Activated T-helper 9 cell treated with anti-CD3 and anti-CD28 coated beads, Interleukin-2, amount 50 U/mL, for 16 hours (primary cell): ENCODE data around the gene C3orf22.

Source experiments
- DNase-seq: peaks from one replicate; pipeline ENCODE4 v3.0.0-alpha.2; 2020; ENCODE audit warnings: low read depth

The C3orf22 gene

DNA sequence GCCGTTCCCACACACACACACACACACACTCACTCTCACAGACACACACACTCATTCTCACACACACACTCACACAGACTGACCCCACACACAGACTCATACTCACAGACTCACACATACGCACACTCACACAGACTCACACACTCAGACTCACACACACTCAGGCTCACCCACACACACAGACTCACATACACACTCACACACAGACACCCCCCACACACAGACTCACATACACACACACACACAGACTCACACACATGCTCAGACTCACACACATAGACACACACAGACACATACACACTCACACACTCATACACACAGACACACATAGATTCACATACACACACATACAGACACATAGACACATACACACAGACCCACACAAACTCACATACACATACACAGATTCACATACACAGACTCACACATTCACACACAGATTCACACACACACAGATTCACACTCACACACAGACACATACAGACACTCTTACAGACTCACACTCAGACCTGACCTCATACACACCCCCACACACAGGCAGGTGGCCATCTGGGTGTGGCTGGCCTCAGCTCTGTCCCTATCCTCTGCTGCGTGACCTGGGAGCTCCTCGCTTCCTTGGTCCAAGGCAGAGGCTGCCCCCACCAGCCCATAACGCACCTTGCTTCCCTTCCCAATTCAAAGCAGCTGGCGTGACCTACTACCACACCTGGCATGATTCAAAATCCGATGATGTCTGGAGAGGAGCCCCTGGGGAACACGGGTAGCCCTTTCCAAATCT is 1.9 kb downstream of the C3orf22 start:
- DNase-seq, result no peak

- no peak for DNase-seq
Observed at GRCh38 chr3:126555795-126556636, 2.7 kb downstream of the C3orf22 start.

DNA sequence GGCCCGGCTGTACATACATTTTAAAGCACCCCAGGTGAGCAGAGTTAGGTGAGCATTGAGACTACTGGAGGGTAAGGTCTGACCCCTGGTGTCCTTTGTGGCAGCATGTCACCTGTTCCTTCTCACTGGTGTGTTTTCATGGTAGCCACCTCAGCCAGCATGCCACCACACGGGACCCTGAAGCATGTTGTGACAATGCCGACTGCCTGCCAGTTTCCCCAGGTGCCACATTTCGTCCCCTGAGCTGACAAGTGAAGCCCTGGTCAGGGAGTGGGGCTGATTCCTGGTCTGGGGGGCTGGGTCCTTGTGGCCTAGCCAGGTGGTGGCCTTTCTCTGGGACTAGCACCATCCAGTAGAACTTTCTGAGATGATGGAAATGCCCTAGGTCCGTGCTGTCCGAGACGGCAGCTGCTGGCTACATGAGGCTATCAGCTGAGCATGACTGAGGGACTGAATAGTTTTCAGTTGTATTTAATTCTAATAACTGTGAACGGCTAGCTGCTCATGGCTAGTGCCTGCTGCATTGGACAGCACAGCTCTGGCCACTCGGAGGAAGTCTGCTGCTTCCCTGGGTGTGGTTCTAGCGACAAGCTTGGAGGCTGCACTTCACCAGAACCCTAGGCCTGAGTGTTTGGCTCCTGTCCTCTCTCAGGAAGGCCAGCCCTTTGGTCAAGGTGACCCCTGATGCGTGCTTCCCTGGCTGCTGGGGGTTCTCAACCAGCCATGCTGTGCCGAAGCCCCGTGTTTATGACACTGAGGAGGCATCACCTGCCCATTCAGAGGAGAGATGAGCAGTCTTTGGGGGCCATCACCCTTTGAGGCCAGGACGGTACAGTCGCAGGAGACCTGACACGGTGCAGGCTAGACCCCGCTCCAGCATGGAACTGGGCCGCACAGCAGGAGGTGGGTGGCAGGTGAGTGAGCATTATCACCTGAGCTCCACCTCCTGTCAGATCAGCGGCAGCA is 3.9 kb downstream of the C3orf22 start:
- no peak for DNase-seq

DNA sequence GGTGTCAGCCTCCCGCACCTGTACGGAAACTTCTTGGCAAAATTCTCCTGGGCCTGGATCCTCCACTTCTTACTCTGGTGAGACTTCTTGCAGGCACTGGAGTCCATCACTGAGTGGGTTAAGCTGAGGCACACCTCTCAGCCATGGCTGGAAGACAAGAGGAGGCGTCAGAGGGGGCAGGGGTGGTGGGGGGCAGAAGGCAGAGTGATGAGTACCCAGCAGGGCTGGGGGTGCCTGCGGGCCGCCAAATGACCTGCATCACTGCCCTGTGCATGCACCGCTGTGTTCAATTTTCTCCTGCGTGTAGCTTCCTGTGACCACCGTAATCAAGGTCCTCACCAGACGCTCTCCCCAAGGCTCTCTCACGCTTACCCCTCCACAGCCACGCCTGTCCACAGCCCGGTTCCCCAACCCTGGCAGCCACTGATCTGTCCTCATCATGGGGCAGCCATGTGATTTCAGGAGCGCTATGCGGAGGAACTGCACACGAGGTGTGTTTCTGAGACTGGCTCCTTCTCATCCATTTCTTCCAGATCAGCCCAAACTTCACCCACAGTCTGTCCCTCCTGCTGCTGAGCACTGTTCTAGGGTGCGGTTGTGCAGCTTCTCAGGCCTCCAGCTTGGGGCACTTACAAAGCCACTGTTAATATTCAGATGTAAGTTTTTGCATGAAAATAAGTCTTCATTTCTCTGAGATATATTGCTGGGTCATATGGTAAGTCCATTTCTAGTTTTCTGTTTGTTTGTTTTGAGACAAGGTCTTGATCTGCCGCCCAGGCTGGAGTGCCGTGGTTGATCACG is 5.2 kb downstream of the C3orf22 start:
- DNase-seq, result no peak

- DNase-seq, result no peak
Observed at GRCh38 chr3:126552688-126553283, 5.9 kb downstream of the C3orf22 start.

DNA sequence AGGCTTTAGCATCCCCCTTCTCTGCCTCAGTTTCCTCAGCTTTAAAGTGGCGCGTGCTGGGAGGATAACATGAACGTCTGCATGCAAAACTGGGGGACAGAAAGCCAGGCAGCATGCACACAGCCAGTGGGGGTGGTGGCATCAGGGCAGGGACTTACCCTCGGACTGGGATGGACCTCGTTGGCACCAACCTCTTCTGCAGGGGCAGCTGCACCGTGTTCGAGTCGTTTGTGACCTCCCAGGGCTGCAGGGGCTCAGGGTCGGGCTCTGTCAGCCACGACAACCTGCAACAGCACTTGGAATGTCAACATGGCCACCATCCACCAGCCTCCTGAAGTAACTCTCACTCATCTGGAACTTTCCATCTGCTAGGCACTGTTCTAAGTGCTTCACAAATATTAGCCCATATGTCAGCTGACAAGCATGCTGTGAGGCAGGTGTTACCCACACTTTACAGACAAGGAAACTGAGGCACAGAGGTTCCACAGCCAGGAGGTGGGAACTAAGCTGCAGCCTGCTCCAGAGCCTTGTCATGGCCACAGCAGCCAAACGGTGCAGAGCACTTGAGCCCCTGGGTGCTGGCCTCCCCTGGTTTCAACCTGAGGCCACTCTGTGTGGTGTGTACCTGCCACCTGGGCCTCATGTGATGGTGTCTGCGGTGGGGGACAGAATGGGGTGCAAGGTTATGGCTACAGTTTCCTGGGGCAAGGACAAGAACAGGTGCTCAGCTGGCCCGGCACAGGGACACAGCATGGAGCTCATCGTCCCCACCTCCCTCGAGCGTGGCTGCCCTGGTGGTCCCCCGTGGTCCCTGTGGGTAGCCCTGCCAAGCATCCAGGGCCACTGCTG is 6.7 kb downstream of the C3orf22 start:
- DNase-seq, result no peak

DNA sequence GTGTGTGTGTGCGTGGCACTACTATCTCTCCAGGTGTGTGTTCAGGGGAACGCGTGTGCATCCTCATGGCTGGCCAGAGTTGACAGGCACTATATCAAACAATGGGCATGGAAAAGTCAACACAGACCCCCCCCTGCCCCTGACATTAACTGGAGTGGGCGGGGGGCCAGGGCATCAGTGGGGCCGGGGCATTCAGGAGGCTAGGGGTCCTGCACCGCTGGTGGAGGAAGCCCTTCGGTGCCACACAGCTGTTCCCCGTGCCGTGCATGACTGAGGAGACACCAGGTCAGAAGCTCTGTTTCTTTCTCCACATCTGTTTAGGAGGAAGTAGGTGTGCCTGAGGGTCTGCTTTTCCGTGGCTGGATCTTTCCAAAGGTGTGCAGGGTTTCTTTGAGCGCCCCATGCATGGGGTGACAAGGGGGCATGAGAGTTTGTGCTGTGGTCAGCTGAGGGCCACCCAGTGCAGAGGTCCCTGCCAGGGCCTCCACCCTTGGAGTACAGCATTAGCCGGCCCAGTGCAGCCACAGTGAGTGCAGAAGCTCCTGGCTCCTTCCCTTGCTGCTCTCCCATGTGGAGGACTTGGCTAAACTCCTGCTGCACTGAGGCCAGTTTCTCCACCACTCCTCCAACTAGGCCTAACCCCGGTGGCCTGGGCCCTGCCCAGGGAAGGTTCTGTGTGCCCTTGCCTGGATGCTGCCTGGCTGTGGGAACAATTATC is 7.5 kb downstream of the C3orf22 start:
- DNase-seq, result no peak

DNA sequence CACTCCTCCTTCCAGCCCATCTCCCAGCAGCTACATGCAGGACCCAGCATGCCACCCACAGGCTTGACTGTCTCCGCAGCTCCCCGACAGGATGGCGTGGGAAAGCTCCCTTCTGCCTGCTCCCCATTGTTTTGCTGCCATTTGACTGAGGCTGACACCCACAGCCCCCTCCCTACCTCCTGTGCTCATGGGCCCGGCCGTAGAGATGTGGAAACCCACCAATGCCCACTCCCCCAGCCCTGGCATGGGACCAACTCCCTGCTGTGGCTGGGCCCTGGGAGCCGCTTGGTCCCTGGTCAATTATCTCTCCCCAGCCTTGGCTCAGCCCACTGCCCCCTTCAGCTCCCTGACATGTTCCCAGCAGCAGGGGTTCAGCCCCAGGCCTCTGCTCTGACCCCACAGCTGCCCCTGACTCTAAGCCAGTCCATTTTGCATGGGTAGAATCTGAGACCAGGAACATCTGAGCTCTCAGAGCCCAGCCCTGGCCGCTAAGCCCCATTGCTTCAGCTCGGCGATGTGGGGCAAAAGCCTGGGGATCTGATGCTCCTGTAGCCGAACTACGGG is 8.2 kb downstream of the C3orf22 start:
- DNase-seq, result no peak

- no peak for DNase-seq
Observed at GRCh38 chr3:126549861-126550487, 8.8 kb downstream of the C3orf22 start.

DNA sequence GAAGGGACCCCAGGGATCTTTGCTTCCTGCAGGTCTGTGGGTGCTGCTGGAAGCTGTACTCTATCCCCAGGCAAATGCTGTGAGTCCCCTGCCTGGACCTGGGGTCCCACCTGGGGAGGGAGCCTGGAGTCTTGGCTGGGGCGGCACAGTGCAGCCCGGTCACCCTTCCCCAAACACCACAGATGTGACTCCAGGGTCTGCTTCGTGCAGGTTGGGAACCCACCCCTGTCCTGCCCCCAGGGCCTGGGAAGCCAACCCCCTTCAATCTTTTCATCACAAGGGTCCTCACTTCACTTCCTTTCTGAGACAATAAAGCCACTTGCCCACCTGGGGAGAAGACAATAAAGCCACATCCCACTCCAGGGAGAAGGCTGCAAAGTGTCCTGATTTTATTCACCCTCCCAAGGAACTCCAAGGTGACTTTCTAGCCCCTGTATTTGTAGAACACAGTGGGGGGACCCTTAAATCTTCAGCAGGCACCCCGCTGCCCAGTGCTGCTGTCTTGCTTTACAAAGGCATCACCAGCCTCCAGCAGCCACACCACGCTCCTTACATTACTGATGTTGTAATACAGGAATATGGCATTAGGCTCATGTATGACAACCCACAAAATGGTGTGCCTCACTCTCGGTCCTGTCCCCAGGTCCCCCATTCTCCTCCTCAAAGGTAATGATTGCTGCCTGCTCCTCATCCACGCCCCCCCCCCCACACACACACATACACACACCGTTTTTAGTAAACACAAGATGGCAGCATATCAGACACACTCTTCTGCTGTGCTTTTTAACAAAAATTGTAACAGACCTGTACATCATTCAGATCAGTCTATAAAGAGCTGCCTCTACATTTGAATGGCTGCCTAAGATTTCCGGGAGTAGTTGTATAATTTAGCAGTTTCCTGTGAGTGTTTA is 9.9 kb downstream of the C3orf22 start:
- DNase-seq, result no peak

- no peak for DNase-seq
Observed at GRCh38 chr3:126547721-126548120, 11.0 kb downstream of the C3orf22 start.

GRCh38 chr3:126546549-126547239 is 12.0 kb downstream of the C3orf22 start:
- no peak for DNase-seq

GRCh38 chr3:126546013-126546412 is 12.7 kb downstream of the C3orf22 start:
- DNase-seq, result no peak

GRCh38 chr3:126545544-126545943 is 13.2 kb downstream of the C3orf22 start:
- no peak for DNase-seq

- DNase-seq, result no peak
Observed at GRCh38 chr3:126544596-126545281, 14.0 kb downstream of the C3orf22 start.

DNA sequence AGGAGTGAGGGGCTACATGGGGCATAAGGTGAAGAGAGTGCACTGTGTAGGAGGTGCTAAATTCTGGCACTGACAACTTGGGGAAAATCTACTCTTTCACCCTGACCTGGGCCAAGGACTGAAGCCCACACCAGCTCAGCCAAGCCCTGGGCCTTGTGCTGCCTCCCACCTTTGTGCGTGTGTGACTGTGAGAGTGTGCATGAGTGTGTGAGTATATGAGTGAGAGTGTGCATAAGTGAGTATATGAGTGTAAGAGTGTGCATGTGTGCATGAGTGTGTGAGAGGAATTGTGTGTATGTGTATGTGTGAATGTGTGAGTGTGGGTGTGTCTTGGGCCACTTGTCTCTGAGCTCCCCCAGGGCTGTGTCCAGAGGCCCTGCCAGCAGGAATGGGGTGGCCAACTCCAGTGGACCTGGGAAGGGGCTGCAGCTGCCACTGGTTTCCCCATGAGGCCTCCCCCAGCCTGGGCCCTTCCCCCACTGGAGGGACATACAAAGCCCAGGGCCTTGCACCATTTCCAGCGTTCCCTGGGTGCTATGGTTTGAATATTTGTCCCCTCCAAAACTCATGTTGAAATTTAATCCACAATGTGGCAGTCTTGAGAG is 15.2 kb downstream of the C3orf22 start:
- no peak for DNase-seq
